A673 (cell line): Measurements from ENCODE around the gene KLHL30. TPM values are rescaled to one million over a fixed set of nuclear protein-coding genes. Genes with fewer than 3 reads are reported as not detected.

Source experiments
- BruUV-seq: library from RNA; stranded (reverse); fragments of 400-500 nt; replicated peaks from 2 replicates; lab custom pipeline; 2021; lab: Mats Ljungman, UMichigan
- CTCF ChIA-PET: fragments of 300-600 bp; sonication (Branson Sonifier 250); formaldehyde crosslinking; loops from one replicate; lab custom pipeline; 2022; ENCODE audit warnings: antibody characterized with exemption; lab: Charles Lee
- POLR2A ChIA-PET: fragments of 300-600 bp; sonication (Branson Sonifier 250); formaldehyde crosslinking; loops from one replicate; lab custom pipeline; 2022; ENCODE audit warnings: antibody characterized with exemption; ENCODE audit not compliant: low non-redundant PET; lab: Charles Lee
- DNase-seq: peaks from one replicate; pipeline ENCODE4 v3.0.0-alpha.2; 2015; ENCODE audit warnings: low spot score
- H3K27ac ChIP-seq: fragments of 200-600 bp; sonication (generic); 2 replicates; pipeline ENCODE4 v1.5.1; 2016; ENCODE audit warnings: mixed run types, low read depth, mild to moderate bottlenecking, mixed read lengths, antibody characterized with exemption, low read length; ENCODE audit not compliant: poor library complexity, severe bottlenecking
- H3K27me3 ChIP-seq: fragments of 200-600 bp; sonication (generic); replicated peaks from 2 replicates; pipeline ENCODE4 v1.6.1; 2017; ENCODE audit warnings: mixed run types, low read depth, mild to moderate bottlenecking, mixed read lengths, antibody characterized with exemption, low read length; ENCODE audit not compliant: insufficient read depth, poor library complexity
- H3K36me3 ChIP-seq: fragments of 200-600 bp; sonication (generic); 2 replicates; pipeline ENCODE4 v1.6.1; 2016; ENCODE audit warnings: mixed run types, mild to moderate bottlenecking, mixed read lengths, antibody characterized with exemption, low read length; ENCODE audit not compliant: insufficient read depth, poor library complexity, severe bottlenecking
- H3K4me1 ChIP-seq: fragments of 200-600 bp; sonication (generic); 2 replicates; pipeline ENCODE4 v1.6.1; 2017; ENCODE audit warnings: mixed run types, mild to moderate bottlenecking, mixed read lengths, antibody characterized with exemption, low read length; ENCODE audit not compliant: insufficient read depth, poor library complexity, severe bottlenecking
- H3K4me3 ChIP-seq: fragments of 200-600 bp; sonication (generic); 2 replicates; pipeline ENCODE4 v1.5.1; 2016; ENCODE audit warnings: low read depth, mixed run types, mild to moderate bottlenecking, mixed read lengths, low read length; ENCODE audit not compliant: poor library complexity, severe bottlenecking
- H3K9me3 ChIP-seq: fragments of 200-600 bp; sonication (generic); 2 replicates; pipeline ENCODE4 v1.6.1; 2016; ENCODE audit warnings: mixed run types, low read depth, mild to moderate bottlenecking, mixed read lengths, antibody characterized with exemption, low read length; ENCODE audit not compliant: poor library complexity, severe bottlenecking
- CTCF ChIP-seq: fragments of 300-800, 200-600 bp; sonication (generic); conservative IDR thresholded peaks from 2 replicates; pipeline ENCODE4 v1.5.1; 2017; ENCODE audit warnings: low read depth, mild to moderate bottlenecking, antibody characterized with exemption, low read length, moderate library complexity, mixed read lengths
- EZH2 ChIP-seq: fragments of 200-600 bp; sonication (generic); IDR thresholded peaks from 2 replicates; pipeline ENCODE4 v1.6.1; 2017; ENCODE audit warnings: borderline replicate concordance, low read depth, mild to moderate bottlenecking, mixed read lengths, antibody characterized with exemption, low read length; ENCODE audit not compliant: poor library complexity, severe bottlenecking
- intact Hi-C: fragments of 100-400 bp; cut with micrococcal nuclease; formaldehyde crosslinking; loops from one replicate; pipeline ENCODE4 v1.10.0; 2022; ENCODE audit not compliant: unreplicated experiment
- total RNA-seq: library from RNA; stranded (reverse); gene quantifications from 2 replicates; pipeline ENCODE4 v1.2.3, GENCODE V29; 2021

The KLHL30 gene
- total RNA-seq, 1 experiment from 2014 or later, result not detected

DNA sequence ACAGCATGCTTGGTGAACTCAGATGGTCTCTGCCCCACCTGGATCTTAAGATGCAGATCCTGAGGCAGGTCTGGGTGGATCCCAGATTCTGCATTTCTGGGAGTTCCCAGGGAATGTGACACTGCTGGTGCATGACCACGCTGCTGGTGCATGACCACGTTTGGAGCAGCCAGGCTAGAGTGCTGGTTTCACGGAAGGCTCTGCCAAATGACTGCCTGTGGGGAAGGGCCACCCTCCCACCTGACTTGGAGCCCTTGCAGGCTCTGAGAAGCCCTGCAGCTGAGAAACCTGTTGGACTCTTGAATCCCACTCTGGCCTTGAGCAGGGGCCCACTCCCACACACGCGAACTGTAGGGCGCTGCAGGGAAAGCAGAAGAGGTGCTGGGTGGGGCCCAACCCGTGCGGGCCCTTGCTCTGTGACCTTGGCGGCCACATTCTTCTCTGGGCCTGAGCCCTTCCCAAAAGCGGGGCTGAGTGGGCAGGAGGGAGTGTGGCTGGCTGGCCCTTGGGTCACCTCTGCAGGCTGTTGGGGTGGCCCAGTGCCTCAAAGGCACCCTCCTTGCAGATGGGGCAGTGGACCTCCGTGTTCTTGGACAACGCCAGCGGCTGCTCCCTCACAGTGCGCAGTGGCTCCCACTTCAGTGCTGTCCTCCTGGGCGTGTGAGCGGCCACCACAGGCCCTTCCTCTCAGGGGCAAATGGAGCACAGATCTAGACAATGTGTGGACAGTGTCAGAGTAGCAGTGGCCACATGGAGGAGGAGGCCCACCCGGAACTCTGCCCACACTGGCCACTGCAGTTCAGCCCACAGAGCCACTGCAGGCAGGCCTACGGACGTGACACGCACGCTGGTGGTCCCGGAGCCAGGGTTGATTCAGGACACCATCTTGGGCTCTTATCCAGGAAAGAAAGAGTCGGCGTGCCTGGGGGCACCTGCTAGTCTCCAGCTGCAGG is 28.2 kb downstream of the KLHL30 start:
- H3K36me3 ChIP-seq, result peaks cover 24% of the 10 kb centered on the region
- intact Hi-C loops, result no loop called here
- no peak for TF ChIP-seq CTCF
- TF ChIP-seq EZH2, result no peak
- H3K9me3 ChIP-seq, result no peaks in the 10 kb centered on the region
- H3K4me3 ChIP-seq, result no peak overlapping the region
- POLR2A ChIA-PET, result no interaction called here
- CTCF ChIA-PET, result no interaction called here
- no peak overlapping the region for H3K27ac ChIP-seq
- peaks cover 16% of the 10 kb centered on the region for H3K4me1 ChIP-seq
- DNase-seq, result no peak
- no TSS peak for BruUV-seq
- H3K27me3 ChIP-seq, result peaks cover 6% of the 10 kb centered on the region

DNA sequence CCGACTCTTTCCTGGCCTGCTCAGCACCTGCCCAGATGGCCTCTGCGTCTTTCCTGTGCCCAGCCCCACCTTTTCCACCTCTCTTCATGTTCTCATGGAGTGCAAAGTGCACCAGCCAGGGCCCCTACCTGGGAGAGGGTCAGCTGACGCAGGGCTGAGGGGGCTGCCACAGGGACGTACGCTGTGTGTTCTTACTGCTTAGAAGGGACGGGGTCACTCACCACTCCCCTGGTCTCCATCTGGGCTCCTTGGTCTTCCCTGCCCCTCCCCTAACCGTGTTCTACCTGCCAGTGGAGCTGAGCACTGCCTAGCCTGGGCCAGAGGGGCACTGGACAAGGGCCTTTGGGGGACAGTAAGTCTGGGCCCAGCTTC is 28.9 kb downstream of the KLHL30 start:
- TF ChIP-seq CTCF (no peak), EZH2 (no peak)
- Histone ChIP-seq H3K4me1 (peaks cover 16% of the 10 kb centered on the region), H3K9me3 (no peaks in the 10 kb centered on the region), H3K27me3 (peaks cover 6% of the 10 kb centered on the region), H3K27ac (peak overlapping the region; percentile 42), H3K4me3 (no peak overlapping the region), H3K36me3 (peaks cover 24% of the 10 kb centered on the region)
- POLR2A ChIA-PET, result no interaction called here
- CTCF ChIA-PET, result no interaction called here
- BruUV-seq, result no TSS peak
- intact Hi-C loops, result no loop called here
- DNase-seq, result no peak

GRCh38 chr2:238167761-238168160 is 29.3 kb downstream of the KLHL30 start:
- H3K4me3 ChIP-seq, result no peak overlapping the region
- ChIA-PET POLR2A (no interaction called here), CTCF (no interaction called here)
- H3K27ac ChIP-seq, result peak overlapping the region; percentile 42
- peaks cover 24% of the 10 kb centered on the region for H3K36me3 ChIP-seq
- H3K4me1 ChIP-seq, result peaks cover 16% of the 10 kb centered on the region
- TF ChIP-seq EZH2 (no peak), CTCF (no peak)
- H3K27me3 ChIP-seq, result peaks cover 6% of the 10 kb centered on the region
- intact Hi-C loops, result no loop called here
- no TSS peak for BruUV-seq
- no peak for DNase-seq
- no peaks in the 10 kb centered on the region for H3K9me3 ChIP-seq
